Stimulated activated CD8-positive, alpha-beta memory T cell treated with anti-CD3 and anti-CD28 coated beads, Interleukin-4, amount 100 ng/mL, for 24 hours (primary cell): ENCODE data around the gene LIN7B.

ENCODE experiments used
- DNase-seq: peaks from one replicate; pipeline ENCODE4 v3.0.0-alpha.2; 2020; ENCODE audit warnings: low read depth

Gene LIN7B

GRCh38 chr19:49165865-49166301 lies 51.7 kb downstream of the LIN7B start:
- no peak for DNase-seq

- DNase-seq: no peak
Measured at GRCh38 chr19:49167857-49168409, 53.8 kb downstream of the LIN7B start.
